Stimulated activated CD4-positive, alpha-beta T cell treated with anti-CD3 and anti-CD28 coated beads, Interleukin-4, amount 100 ng/mL, for 4 hours (primary cell): ENCODE measurements around the gene ADAMTS12.

Experiments used
- DNase-seq, 2 experiments: peaks; one replicate each; pipeline ENCODE4 v3.0.0-alpha.2; 2020

The ADAMTS12 gene

GRCh38 chr5:33753704-33754103 is 138.1 kb downstream of the ADAMTS12 start:
- no peak for DNase-seq

- no peak for DNase-seq
These were observed 143.0 kb downstream of the ADAMTS12 start for GRCh38 chr5:33748754-33749153.

- DNase-seq, result no peak
These were observed 146.6 kb downstream of the ADAMTS12 start for GRCh38 chr5:33745101-33745770.

DNA sequence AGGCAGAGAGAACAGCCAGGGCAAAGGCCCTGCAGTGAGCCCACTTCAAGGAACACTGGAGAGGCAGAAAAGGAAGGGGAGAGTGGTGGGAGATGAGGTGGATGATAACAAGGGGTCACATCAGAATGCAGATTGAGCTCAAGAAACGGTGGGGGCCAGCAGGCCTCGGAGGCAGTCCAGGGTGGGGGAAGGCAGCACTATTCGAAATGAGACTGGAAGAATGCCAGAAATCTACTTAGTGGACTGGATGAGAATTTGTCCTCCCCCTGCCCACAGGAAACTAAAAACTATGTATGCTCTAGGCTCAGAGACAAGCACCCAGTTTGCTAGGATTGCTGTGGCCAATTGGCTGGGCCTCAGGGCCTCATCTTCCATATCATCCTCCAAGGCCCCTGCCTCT is 148.7 kb downstream of the ADAMTS12 start:
- DNase-seq, result no peak

GRCh38 chr5:33742181-33742580 is 149.6 kb downstream of the ADAMTS12 start:
- DNase-seq, result no peak

DNA sequence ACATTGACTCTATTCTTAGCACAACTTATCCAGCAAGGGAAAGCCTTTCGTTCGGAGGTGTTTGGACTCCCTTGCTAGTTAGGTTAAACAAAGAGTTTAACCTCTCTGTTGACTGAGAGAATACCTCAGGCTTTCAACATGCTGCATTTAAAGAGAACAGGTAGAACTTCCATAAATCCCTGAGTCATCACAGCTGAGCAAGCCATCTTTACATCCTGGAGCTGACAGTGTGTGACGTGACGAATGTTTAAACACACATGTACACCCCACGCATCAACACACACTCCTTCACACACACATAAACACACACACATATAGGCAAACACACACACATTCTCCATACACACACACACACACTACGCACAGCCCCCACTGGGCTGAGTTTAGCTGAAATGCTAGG is 152.8 kb downstream of the ADAMTS12 start:
- no peak for DNase-seq

- no peak for DNase-seq
These were observed 153.7 kb downstream of the ADAMTS12 start for GRCh38 chr5:33738097-33738496.

DNA sequence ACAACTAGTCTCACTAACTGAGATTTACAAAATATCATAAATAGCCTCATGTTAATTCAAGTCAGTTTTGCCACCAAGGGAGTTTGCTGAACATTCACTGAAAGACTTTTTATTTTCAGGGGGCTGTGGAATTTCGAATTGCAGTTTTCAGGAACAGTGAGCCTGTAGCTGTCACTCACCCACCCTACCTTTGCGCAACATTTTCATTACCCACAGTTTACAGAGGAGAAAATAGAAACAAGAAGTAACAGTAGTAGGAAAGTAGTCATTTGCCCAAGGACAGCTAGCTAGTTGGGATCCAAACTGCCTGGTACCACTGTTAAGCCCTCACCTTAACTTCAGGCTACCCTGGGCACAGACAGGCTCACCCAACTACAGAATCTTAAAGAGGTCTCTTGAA is 154.1 kb downstream of the ADAMTS12 start:
- DNase-seq, result no peak

DNA sequence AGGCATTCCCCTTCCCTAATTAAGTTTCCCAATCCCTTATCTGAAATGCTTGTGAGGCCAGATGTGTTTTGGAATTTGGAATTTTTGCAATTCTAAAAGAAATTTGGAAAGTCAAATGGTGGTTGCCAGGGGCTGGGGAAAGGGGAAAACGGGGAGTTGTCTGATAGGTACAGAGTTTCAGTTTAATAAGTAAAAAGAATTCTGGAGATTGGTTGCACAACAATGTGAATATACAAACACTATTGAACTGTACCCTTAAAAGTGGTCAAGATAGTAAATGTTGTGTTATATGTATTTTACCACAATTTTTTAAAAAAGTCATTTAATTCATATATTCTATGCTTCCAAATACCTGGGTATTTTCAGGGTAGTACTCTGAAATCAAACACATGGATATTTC is 154.5 kb downstream of the ADAMTS12 start:
- DNase-seq, result no peak

- DNase-seq, result no peak
These were observed 155.3 kb downstream of the ADAMTS12 start for GRCh38 chr5:33736510-33736909.

GRCh38 chr5:33735072-33735471 is 156.7 kb downstream of the ADAMTS12 start:
- DNase-seq, result no peak

DNA sequence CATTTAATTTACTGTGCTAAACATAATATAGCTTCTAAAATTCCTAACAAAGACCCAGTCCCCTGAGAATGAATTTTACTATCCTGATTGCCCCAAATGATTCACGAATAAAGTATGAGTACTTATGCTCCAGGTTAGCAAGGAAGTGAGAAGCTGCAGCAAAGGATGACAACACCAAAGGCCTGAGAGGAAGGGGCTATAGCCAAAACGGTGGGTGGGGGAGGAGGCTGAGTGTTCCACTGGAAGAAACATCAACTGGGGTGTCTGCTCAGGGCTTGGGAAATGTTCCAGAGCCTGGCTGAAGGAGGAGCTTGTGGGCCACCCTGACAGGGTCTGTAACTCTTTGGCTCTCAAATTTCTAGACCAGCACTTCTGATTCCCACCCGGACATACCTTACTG is 157.3 kb downstream of the ADAMTS12 start:
- no peak for DNase-seq

GRCh38 chr5:33733225-33733624 is 158.6 kb downstream of the ADAMTS12 start:
- no peak for DNase-seq

DNA sequence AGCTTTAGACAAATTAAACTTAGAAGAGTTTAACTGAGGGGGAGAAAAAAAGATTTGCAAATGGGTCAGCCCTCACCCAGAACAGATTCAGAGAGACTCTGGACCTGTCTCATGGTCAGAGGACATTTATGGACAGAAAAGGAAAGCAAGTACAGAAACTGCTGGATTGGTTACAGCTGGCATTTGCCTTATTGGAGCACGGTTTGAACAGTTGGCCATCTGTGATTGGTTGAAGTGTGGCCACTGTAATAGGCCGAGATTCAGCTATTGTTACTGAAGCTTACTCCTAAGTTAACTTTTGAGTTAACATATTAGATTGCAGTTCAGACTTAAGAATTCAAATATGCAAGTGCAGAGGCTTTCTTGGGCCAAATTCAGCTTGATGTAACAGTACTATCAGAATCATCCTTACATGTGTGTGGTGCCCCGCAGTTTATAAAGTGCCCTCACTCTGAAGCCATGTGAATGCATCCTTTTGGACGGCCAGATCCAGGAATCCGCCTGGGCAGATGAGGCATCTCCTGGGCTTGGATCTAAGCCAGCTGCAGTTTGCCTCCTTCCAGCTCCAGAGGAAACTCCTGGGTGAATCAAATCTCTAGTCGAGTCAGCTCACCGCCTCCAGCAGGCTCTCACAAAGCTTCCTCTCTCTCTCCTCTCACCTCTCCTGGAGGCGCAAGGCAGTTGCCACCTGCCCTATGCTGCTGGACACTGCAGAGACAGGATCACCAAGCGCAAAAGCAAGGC is 165.2 kb downstream of the ADAMTS12 start:
- DNase-seq, result no peak

GRCh38 chr5:33725806-33726205 is 166.0 kb downstream of the ADAMTS12 start:
- DNase-seq, result no peak

DNA sequence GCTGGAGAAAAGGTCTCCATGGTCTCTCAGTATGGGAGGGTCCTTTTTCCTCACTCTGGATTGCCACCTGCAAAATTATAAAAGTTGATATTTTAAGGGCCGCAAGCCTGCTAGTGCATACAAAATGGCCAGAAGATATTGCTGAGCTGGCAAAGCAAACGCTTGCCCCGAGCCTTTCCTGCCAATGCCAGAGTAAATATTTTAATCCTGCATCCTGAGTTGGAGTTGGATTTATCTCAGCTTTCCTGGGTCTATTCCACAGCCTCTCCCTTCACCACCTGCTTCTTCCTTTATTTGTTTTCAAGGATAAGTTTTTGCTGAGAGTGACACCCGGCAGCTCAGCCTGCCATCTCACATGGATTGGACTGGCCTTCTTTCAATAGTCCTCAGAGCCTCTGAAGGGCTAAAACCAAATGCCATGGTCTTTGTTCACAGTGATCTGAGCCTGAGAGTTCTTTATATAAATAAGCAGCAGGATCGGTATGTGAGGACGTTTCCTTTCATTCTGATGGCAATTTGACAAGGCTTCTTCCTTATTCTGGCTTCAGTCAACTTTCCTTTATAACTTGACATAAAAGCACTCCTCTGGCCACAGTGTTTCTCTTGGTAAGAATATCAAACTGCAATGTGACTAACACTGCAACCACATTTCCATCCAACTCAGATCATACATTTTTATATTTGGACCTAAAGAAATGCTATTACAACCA is 170.1 kb downstream of the ADAMTS12 start:
- DNase-seq, result no peak

GRCh38 chr5:33720176-33720575 is 171.6 kb downstream of the ADAMTS12 start:
- DNase-seq, result no peak

DNA sequence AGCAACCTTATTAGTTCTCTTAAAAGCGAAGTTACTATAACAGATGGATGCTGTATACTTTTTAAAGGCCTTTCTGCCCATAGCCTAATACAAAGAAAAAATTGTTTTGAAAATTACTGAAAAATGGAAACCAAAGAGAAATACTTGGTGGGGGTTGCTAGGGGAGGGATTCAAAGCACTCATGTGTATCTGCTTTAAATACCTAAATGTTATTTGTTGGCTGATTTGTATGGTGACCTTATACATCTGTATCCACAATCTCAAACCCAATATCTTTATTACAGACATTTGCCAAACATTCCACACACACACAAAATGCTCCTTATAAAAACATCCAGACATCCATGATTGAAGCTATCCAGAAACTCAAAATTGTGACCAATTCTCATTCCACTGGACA is 172.0 kb downstream of the ADAMTS12 start:
- DNase-seq, result no peak

GRCh38 chr5:33715661-33716060 is 176.1 kb downstream of the ADAMTS12 start:
- no peak for DNase-seq

DNA sequence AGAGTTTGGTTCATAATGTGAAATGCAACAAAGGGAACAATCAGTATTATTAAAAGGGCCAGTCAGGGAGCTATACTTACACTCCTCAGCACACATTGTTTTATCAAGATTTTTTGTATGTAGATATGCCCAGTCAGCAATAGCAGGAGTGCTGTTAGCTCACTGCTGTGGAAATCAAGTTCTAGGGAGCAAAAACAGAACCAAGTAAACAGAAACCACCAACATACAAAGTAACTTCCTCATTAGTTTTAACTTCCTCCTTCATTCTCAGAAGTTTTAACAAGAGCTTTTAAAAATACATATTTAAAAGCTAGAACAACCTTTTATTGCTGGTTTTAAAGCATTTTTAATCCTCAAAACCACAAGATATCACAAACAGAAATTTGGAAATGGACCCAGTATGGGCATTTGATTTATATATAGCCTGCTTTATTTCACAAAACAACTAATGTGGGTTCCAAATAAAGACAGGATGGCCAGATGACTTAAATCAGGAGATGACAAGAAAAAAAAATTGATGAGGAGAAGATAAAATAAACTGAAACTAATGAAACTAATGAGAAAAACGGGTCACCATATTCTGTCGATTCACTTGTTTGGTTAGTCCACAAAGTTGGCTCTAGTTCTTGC is 178.5 kb downstream of the ADAMTS12 start:
- DNase-seq, result no peak

DNA sequence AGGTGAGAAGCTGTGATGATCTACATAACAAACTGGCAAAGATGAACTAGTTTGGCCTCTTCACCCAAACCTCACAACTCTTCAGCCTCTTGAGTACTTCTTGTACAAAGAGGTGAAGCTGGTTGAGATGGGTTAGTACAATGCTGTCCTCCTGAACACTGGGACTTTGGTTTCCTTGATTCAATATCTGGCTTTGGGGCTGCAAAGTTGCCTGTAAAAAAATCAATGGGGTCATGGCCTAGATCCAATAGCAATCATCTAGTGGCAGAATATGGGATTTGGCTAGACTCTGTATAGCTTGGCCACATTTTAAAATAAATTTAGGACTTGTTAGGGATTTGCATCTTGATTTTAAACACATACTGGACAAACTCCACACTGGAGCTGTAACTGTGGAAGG is 179.1 kb downstream of the ADAMTS12 start:
- no peak for DNase-seq

GRCh38 chr5:33711094-33711679 is 180.6 kb downstream of the ADAMTS12 start:
- no peak for DNase-seq

- DNase-seq, result no peak
These were observed 188.9 kb downstream of the ADAMTS12 start for GRCh38 chr5:33702867-33703266.
